GM23248 (cell line): ENCODE measurements around the gene DEF6. TPM values are rescaled to one million over a fixed set of nuclear protein-coding genes. Genes with fewer than 3 reads are reported as not detected.

Experiments
- DNase-seq: peaks from one replicate; pipeline ENCODE4 v3.0.0-alpha.2; 2015
- H2AFZ ChIP-seq: fragments of 200-600 bp; sonication (generic); 2 replicates; pipeline ENCODE4 v1.6.1; 2016; ENCODE audit warnings: antibody characterized with exemption
- H3F3A ChIP-seq: fragments of 200-600 bp; sonication (generic); 2 replicates; pipeline ENCODE4 v1.6.1; 2016; ENCODE audit warnings: mild to moderate bottlenecking, antibody characterized with exemption, mixed run types; ENCODE audit not compliant: insufficient read depth
- H3K27ac ChIP-seq: fragments of 200-600 bp; sonication (generic); 2 replicates; pipeline ENCODE4 v1.5.1; 2016; ENCODE audit warnings: mild to moderate bottlenecking
- H3K27me3 ChIP-seq: fragments of 200-600 bp; sonication (generic); replicated peaks from 2 replicates; pipeline ENCODE4 v1.6.1; 2016; ENCODE audit warnings: mild to moderate bottlenecking; ENCODE audit not compliant: insufficient read depth
- H3K36me3 ChIP-seq: fragments of 200-600 bp; sonication (generic); 2 replicates; pipeline ENCODE4 v1.6.1; 2016; ENCODE audit warnings: low read depth, mild to moderate bottlenecking
- H3K4me1 ChIP-seq: fragments of 200-600 bp; sonication (generic); 2 replicates; pipeline ENCODE4 v1.6.1; 2016; ENCODE audit warnings: mild to moderate bottlenecking; ENCODE audit not compliant: insufficient read depth
- H3K4me2 ChIP-seq: fragments of 200-600 bp; sonication (generic); one replicate; pipeline ENCODE4 v1.6.1; 2016; ENCODE audit warnings: mild to moderate bottlenecking; ENCODE audit not compliant: unreplicated experiment
- H3K4me3 ChIP-seq: fragments of 200-600 bp; sonication (generic); 2 replicates; pipeline ENCODE4 v1.5.1; 2016; ENCODE audit warnings: mild to moderate bottlenecking
- H3K79me2 ChIP-seq: fragments of 200-600 bp; sonication (generic); 2 replicates; pipeline ENCODE4 v1.6.1; 2016; ENCODE audit warnings: mild to moderate bottlenecking; ENCODE audit not compliant: insufficient read depth
- H3K9ac ChIP-seq: fragments of 200-600 bp; sonication (generic); 2 replicates; pipeline ENCODE4 v1.6.1; 2016; ENCODE audit warnings: mild to moderate bottlenecking
- H3K9me2 ChIP-seq: fragments of 200-600 bp; sonication (generic); 2 replicates; pipeline ENCODE4 v1.6.1; 2016; ENCODE audit warnings: mixed run types, mild to moderate bottlenecking, moderate library complexity; ENCODE audit not compliant: insufficient read depth
- H3K9me3 ChIP-seq: fragments of 200-600 bp; sonication (generic); one replicate; pipeline ENCODE4 v1.6.1; 2017; ENCODE audit warnings: low read depth
- H4K20me1 ChIP-seq: fragments of 200-600 bp; sonication (generic); 2 replicates; pipeline ENCODE4 v1.6.0; 2016; ENCODE audit not compliant: insufficient read depth
- EZH2 ChIP-seq: fragments of 200-600 bp; sonication (generic); IDR thresholded peaks from 2 replicates; pipeline ENCODE4 v1.6.1; 2018; ENCODE audit warnings: antibody characterized with exemption, mild to moderate bottlenecking; ENCODE audit not compliant: insufficient read depth, poor library complexity, severe bottlenecking
- EZH2phosphoT487 ChIP-seq: fragments of 200-600 bp; sonication (generic); IDR thresholded peaks from 2 replicates; pipeline ENCODE4 v1.6.1; 2018; ENCODE audit warnings: antibody characterized with exemption, moderate library complexity, mild to moderate bottlenecking, low read depth; ENCODE audit not compliant: insufficient read depth
- WGBS, 2 experiments: methylation state at CpG; one replicate each; pipeline ENCODE4 v1.1.6; 2015 to 2017; ENCODE audit warnings: low lambda C conversion rate in 2 of 2, low coverage in 1 of 2; ENCODE audit errors: missing lambda C conversion rate in 2 of 2; 5-methylcytosine and 5-hydroxymethylcytosine counted together
- in situ Hi-C: fragments of 300-500 bp; cut with MboI; formaldehyde crosslinking; loops from 2 replicates; pipeline ENCODE4 v1.15.0; 2020
- polyA plus RNA-seq: library from polyadenylated mRNA; unstranded; fragments of >200 nt; fragmentation: Nextera tagmentation; extraction: Ambion mirVana; gene quantifications from 2 replicates; pipeline ENCODE4 v1.2.1, GENCODE V29; 2016
- total RNA-seq: library from RNA; depleted of rRNA; stranded (reverse); fragments of >200 nt; shearing (Covaris generic); gene quantifications from 2 replicates; pipeline ENCODE4 v1.2.3, GENCODE V29; 2014

DEF6 gene
- total and polyA plus RNA-seq, 2 experiments from 2014 or later, result 1.7 to 2.6 TPM

GRCh38 chr6:35280903-35281302, 16.7 kb upstream of the DEF6 start:
- H3K9ac ChIP-seq, result no peak overlapping the region
- no peak for TF ChIP-seq EZH2phosphoT487
- TF ChIP-seq EZH2, result no peak
- H3K9me3 ChIP-seq, result no peaks in the 10 kb centered on the region
- H3K36me3 ChIP-seq, result 0 out of 2 replicates have a peak, but pooled peaks cover 4% of the 10 kb centered on the region
- no peaks in the 10 kb centered on the region for H3K79me2 ChIP-seq
- no peak overlapping the region for H3K4me3 ChIP-seq
- 68 to 84% methylated on average over 4 of the region's 4 CpGs for WGBS, 2 experiments
- no peaks in the 10 kb centered on the region for H3F3A ChIP-seq
- H3K27me3 ChIP-seq, result no peaks in the 10 kb centered on the region
- H3K9me2 ChIP-seq, result no peaks in the 10 kb centered on the region
- no peak overlapping the region for H3K4me2 ChIP-seq
- DNase-seq, result no peak
- in situ Hi-C loops, result no loop called here
- no peaks in the 10 kb centered on the region for H3K4me1 ChIP-seq
- H3K27ac ChIP-seq, result no peak overlapping the region
- no peaks in the 10 kb centered on the region for H4K20me1 ChIP-seq
- H2AFZ ChIP-seq, result no peak overlapping the region

GRCh38 chr6:35282472-35282871, 15.1 kb upstream of the DEF6 start:
- H3K79me2 ChIP-seq, result no peaks in the 10 kb centered on the region
- no peaks in the 10 kb centered on the region for H3K9me2 ChIP-seq
- WGBS, 2 experiments, result 83 to 91% methylated on average over 2 of the region's 2 CpGs
- H2AFZ ChIP-seq, result no peak overlapping the region
- H3K27ac ChIP-seq, result no peak overlapping the region
- H3K27me3 ChIP-seq, result no peaks in the 10 kb centered on the region
- no peak for TF ChIP-seq EZH2
- TF ChIP-seq EZH2phosphoT487, result no peak
- DNase-seq, result no peak
- no peak overlapping the region for H3K4me3 ChIP-seq
- no peak overlapping the region for H3K4me2 ChIP-seq
- peaks cover 6% of the 10 kb centered on the region; the same call in 1 of the 2 replicates for H3F3A ChIP-seq
- no peaks in the 10 kb centered on the region for H4K20me1 ChIP-seq
- H3K9me3 ChIP-seq, result no peaks in the 10 kb centered on the region
- in situ Hi-C loops, result no loop called here
- H3K9ac ChIP-seq, result no peak overlapping the region
- 0 out of 2 replicates have a peak, but pooled peaks cover 4% of the 10 kb centered on the region for H3K36me3 ChIP-seq
- H3K4me1 ChIP-seq, result no peaks in the 10 kb centered on the region

- Histone ChIP-seq H3K36me3 (0 out of 2 replicates have a peak, but pooled peaks cover 7% of the 10 kb centered on the region), H3K27me3 (no peaks in the 10 kb centered on the region)
- WGBS, 2 experiments, result 87 to 94% methylated on average over 2 of the region's 2 CpGs
Observed at GRCh38 chr6:35283361-35283760, 14.3 kb upstream of the DEF6 start.

GRCh38 chr6:35287671-35288396, 9.8 kb upstream of the DEF6 start:
- WGBS, 2 experiments, result 76 to 83% methylated on average over 12 of the region's 12 CpGs
- Histone ChIP-seq H3K4me2 (no peak overlapping the region), H4K20me1 (no peaks in the 10 kb centered on the region), H3K9ac (no peak overlapping the region), H3K9me2 (no peaks in the 10 kb centered on the region), H3K79me2 (no peaks in the 10 kb centered on the region), H3K4me3 (no peak overlapping the region), H3K4me1 (0 out of 2 replicates have a peak, but pooled peaks cover 5% of the 10 kb centered on the region), H3F3A (peaks cover 11% of the 10 kb centered on the region; the same call in 1 of the 2 replicates), H3K9me3 (no peaks in the 10 kb centered on the region), H2AFZ (no peak overlapping the region), H3K36me3 (peaks cover 8% of the 10 kb centered on the region; the same call in 1 of the 2 replicates), H3K27me3 (no peaks in the 10 kb centered on the region), H3K27ac (no peak overlapping the region)
- TF ChIP-seq EZH2, result no peak
- TF ChIP-seq EZH2phosphoT487, result no peak
- DNase-seq, result peak; percentile 73
- in situ Hi-C loops, result no loop called here

More at GRCh38 chr6:35283361-35283760, 14.3 kb upstream of the DEF6 start:
- in situ Hi-C loops, result no loop called here
- no peak overlapping the region for H3K4me2 ChIP-seq
- no peak for DNase-seq
- H2AFZ ChIP-seq, result no peak overlapping the region
- H3K27ac ChIP-seq, result no peak overlapping the region
- H4K20me1 ChIP-seq, result no peaks in the 10 kb centered on the region
- no peaks in the 10 kb centered on the region for H3K9me3 ChIP-seq
- H3K9me2 ChIP-seq, result no peaks in the 10 kb centered on the region
- no peak overlapping the region for H3K9ac ChIP-seq
- H3K79me2 ChIP-seq, result no peaks in the 10 kb centered on the region
- H3F3A ChIP-seq, result peaks cover 11% of the 10 kb centered on the region; the same call in 1 of the 2 replicates
- H3K4me1 ChIP-seq, result 0 out of 2 replicates have a peak, but pooled peaks cover 5% of the 10 kb centered on the region
- H3K4me3 ChIP-seq, result no peak overlapping the region
- no peak for TF ChIP-seq EZH2phosphoT487
- no peak for TF ChIP-seq EZH2
